Lower lobe of right lung (tissue), 2 donors: ENCODE results near the gene FAM234B. TPM values are rescaled to one million over a fixed set of nuclear protein-coding genes. Genes with fewer than 3 reads are reported as not detected.

Experiments used
- ATAC-seq, 2 donors: fragments of 200-7000 bp; cut with Tn5 transposase; one replicate each; pipeline ENCODE4 v1.9.1; 2020 to 2022; ENCODE audit warnings: mild to moderate bottlenecking in 2 of 2, moderate library complexity in 2 of 2
- DNase-seq: peaks from one replicate; pipeline ENCODE4 v3.0.0-alpha.2; 2020
- H3K27ac ChIP-seq: fragments of 200-600 bp; one replicate; pipeline ENCODE4 v1.8.0; 2022
- H3K27me3 ChIP-seq: fragments of 200-600 bp; one replicate; pipeline ENCODE4 v1.8.0; 2022; ENCODE audit warnings: low read depth
- H3K36me3 ChIP-seq: fragments of 200-600 bp; one replicate; pipeline ENCODE4 v1.8.0; 2022; ENCODE audit warnings: mild to moderate bottlenecking
- H3K4me1 ChIP-seq: fragments of 200-600 bp; one replicate; pipeline ENCODE4 v1.8.0; 2022
- H3K4me3 ChIP-seq: fragments of 200-600 bp; one replicate; pipeline ENCODE4 v1.8.0; 2022; ENCODE audit warnings: mild to moderate bottlenecking
- H3K9me3 ChIP-seq: fragments of 200-600 bp; one replicate; pipeline ENCODE4 v1.8.0; 2022
- CTCF ChIP-seq: fragments of 200-600 bp; IDR thresholded peaks from one replicate; pipeline ENCODE4 v1.8.0; 2022; ENCODE audit warnings: antibody characterized with exemption, mild to moderate bottlenecking
- intact Hi-C: fragments of 100-400 bp; cut with DNase I; formaldehyde crosslinking; loops from one replicate; pipeline ENCODE4 v1.11.0; 2022
- long read RNA-seq: library from polyadenylated mRNA; unstranded; transcript quantifications from one replicate; pipeline ENCODE4 v2.0.0, GENCODE V29; 2021
- total RNA-seq: library from RNA; stranded (reverse); fragmentation: NEBNext Ultra II Directional; extraction: Animal tissue kit (Norgen Biotek cat#: 25700); gene quantifications from one replicate; pipeline ENCODE4 v1.2.1, GENCODE V29; 2021
- donor health status: DM: no; HTN: yes; CAD: no; lungs with severe emphysema.

Gene FAM234B, protein sequence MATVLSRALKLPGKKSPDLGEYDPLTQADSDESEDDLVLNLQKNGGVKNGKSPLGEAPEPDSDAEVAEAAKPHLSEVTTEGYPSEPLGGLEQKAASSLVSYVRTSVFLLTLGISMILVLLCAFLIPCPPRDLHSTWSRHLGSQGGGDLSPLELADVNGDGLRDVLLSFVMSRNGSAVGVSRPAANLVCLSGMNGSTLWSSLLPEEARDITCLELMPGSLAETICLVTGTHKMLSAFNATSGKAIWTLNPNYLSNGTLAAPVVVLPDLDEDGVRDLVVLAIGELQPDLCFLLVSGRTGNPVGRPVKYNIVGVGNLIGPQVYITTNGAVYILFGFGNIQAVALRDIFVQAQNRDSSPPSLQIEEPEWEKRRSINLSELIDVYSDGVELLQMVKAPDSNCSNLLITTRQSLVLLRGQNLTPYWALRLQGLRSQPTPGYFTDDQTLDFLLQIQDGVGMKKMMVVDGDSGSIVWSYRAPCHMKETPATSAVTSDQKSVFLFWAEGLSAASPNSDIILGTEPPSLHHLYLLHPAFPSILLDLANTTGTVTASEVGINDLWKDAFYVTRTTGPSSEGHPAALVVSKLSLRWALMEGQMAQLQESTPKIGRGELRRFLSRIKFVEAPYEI
- total RNA-seq = 7.5 TPM
- long read RNA-seq, partial matches to known transcripts = 2 of 2 reads
- long read RNA-seq, other reads (novel, unspliced or antisense) = 0 of 2 reads

DNA sequence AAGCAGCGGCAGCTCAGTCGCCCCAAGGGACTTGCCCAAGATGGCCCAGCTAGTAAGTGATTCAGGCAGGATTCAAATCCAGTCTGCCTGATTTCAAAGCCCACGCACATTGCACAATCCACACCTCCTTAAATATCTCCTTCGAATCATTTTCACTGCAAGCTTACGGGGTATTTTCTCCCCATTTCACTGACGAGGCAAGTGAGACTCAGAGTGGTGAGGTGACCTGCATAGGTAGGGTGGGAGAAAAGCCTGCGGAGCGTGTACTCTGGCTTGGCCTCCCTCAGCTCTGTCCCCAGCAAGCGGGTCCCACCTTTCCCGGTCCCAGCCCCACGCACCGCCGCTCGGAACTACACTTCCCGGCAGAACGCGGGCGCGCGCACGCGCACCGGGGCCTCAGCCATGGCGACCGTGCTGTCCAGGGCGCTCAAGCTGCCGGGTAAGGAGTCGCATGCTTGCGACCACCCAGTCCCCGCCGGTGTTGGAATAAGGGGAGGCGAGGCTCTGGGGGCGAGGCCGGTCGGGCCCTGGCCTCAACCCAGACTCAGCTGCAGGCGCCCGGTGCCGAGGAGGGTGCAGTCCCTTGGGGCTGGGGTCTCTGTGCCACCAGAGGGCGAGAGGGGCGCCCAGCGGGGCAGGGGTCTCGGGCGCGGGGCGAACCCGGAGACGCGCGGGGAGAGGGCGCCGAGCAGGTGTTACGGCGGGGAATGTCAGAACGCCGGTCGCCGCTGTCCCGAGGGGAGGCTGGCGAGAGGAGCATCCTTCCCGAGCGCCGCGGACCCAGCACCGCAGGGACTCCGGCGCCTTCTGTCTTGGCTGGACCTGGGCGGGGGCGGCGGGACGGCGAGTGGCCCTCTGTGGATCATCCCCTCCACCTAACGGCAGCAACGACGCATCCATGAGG lies at the start of gene FAM234B:
Gene FAM234B, plus strand, starts transcription at position 380 of the 904 bp plus-strand sequence. Its CDS starts 23 bp downstream, at position 403.
- intact Hi-C loops = no loop called here
- H3K4me3 ChIP-seq = peak within 1 kb of the TSS; percentile 76
- DNase-seq (peak; percentile 87), ATAC-seq (peak; percentile 95 to 97)
- peaks cover 10% of the 10 kb centered on the region for H3K4me1 ChIP-seq
- H3K36me3 ChIP-seq = no peaks in the 10 kb centered on the region
- peak; percentile 15 for TF ChIP-seq CTCF
- H3K27ac ChIP-seq = peak within 1 kb of the TSS; percentile 38
- no peaks in the 10 kb centered on the region for H3K9me3 ChIP-seq
- no peaks in the 10 kb centered on the region for H3K27me3 ChIP-seq

GRCh38 chr12:12995088-12995487 lies 49.1 kb upstream of the FAM234B start:
- Histone ChIP-seq H3K27ac (no peak overlapping the region), H3K4me1 (peaks cover 57% of the 10 kb centered on the region), H3K9me3 (no peaks in the 10 kb centered on the region), H3K36me3 (no peaks in the 10 kb centered on the region), H3K27me3 (no peaks in the 10 kb centered on the region), H3K4me3 (no peak overlapping the region)
- no peak for ATAC-seq
- DNase-seq = no peak
- no peak for TF ChIP-seq CTCF
- intact Hi-C loops = no loop called here

- Histone ChIP-seq H3K4me1 (peaks cover 53% of the 10 kb centered on the region), H3K4me3 (no peak overlapping the region), H3K27ac (no peak overlapping the region), H3K36me3 (no peaks in the 10 kb centered on the region), H3K27me3 (no peaks in the 10 kb centered on the region), H3K9me3 (no peaks in the 10 kb centered on the region)
- ATAC-seq (no peak), DNase-seq (no peak)
- intact Hi-C loops = no loop called here
- no peak for TF ChIP-seq CTCF
Observed at GRCh38 chr12:12996209-12996608, 48.0 kb upstream of the FAM234B start.

DNA sequence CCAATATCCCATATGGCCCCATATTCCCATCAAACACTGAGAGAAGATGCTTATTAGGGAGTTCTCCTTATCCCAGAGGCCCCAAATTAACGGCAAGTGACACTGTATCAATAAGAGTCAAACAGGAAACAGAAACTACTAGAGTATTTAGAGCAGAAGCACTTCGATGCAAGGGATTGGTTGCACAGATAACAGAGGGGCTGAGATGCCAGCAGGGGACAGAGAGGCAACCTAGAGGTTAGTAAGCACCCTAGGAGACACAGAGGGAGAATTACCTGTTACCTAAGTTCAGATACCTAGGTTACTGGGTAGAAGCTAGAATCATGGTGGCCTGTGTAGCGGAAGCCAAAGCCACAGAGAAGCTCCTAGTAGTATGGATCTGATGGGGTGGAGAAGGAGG lies 47.0 kb upstream of the FAM234B start:
- H3K27ac ChIP-seq = no peak overlapping the region
- H3K27me3 ChIP-seq = no peaks in the 10 kb centered on the region
- intact Hi-C loops = no loop called here
- no peak overlapping the region for H3K4me3 ChIP-seq
- no peak for TF ChIP-seq CTCF
- peaks cover 51% of the 10 kb centered on the region for H3K4me1 ChIP-seq
- H3K36me3 ChIP-seq = no peaks in the 10 kb centered on the region
- no peak for DNase-seq
- no peak for ATAC-seq
- no peaks in the 10 kb centered on the region for H3K9me3 ChIP-seq

GRCh38 chr12:12997734-12998133 lies 46.4 kb upstream of the FAM234B start:
- ATAC-seq = no peak
- no peaks in the 10 kb centered on the region for H3K27me3 ChIP-seq
- no peaks in the 10 kb centered on the region for H3K36me3 ChIP-seq
- H3K9me3 ChIP-seq = no peaks in the 10 kb centered on the region
- H3K4me1 ChIP-seq = peaks cover 46% of the 10 kb centered on the region
- no peak overlapping the region for H3K27ac ChIP-seq
- TF ChIP-seq CTCF = no peak
- intact Hi-C loops = no loop called here
- DNase-seq = no peak
- H3K4me3 ChIP-seq = no peak overlapping the region
